HEK293T (cell line): Measurements from ENCODE around the gene CACNA1E.

Experiments
- BHLHE40 ChIP-seq: fragments of 450-650 bp; IDR thresholded peaks from 2 replicates; pipeline ENCODE4 v1.6.1; 2016; ENCODE audit warnings: mild to moderate bottlenecking, moderate library complexity, borderline replicate concordance
- CTBP1 ChIP-seq: fragments of 450-650 bp; IDR thresholded peaks from 2 replicates; pipeline ENCODE4 v1.6.1; 2016; ENCODE audit warnings: borderline replicate concordance
- ELF4 ChIP-seq: fragments of 450-650 bp; IDR thresholded peaks from 2 replicates; pipeline ENCODE4 v1.6.1; 2017; ENCODE audit warnings: antibody characterized with exemption
- FOXM1 ChIP-seq: fragments of 450-650 bp; IDR thresholded peaks from 2 replicates; pipeline ENCODE4 v1.6.1; 2017; ENCODE audit warnings: mild to moderate bottlenecking, borderline replicate concordance
- HDGF ChIP-seq: fragments of 450-650 bp; IDR thresholded peaks from 2 replicates; pipeline ENCODE4 v1.6.1; 2017; ENCODE audit warnings: antibody characterized with exemption, borderline replicate concordance
- NFRKB ChIP-seq: fragments of 450-650 bp; IDR thresholded peaks from 2 replicates; pipeline ENCODE4 v1.6.1; 2016; ENCODE audit warnings: mild to moderate bottlenecking, moderate library complexity
- PKNOX1 ChIP-seq: fragments of 450-650 bp; IDR thresholded peaks from 2 replicates; pipeline ENCODE4 v1.6.1; 2016
- SP1 ChIP-seq: fragments of 450-650 bp; IDR thresholded peaks from 2 replicates; pipeline ENCODE4 v1.6.1; 2017
- SUZ12 ChIP-seq: fragments of 450-650 bp; IDR thresholded peaks from 2 replicates; pipeline ENCODE4 v1.6.1; 2016; ENCODE audit warnings: mild to moderate bottlenecking

- no peak for TF ChIP-seq PKNOX1
- no peak for TF ChIP-seq FOXM1
- TF ChIP-seq BHLHE40, result no peak
- TF ChIP-seq CTBP1, result no peak
- no peak for TF ChIP-seq NFRKB
- TF ChIP-seq ELF4, result no peak
- no peak for TF ChIP-seq SP1
- TF ChIP-seq HDGF, result no peak
- TF ChIP-seq SUZ12, result no peak
Observed at GRCh38 chr1:181630398-181630797, 147.1 kb downstream of the CACNA1E start.
